ENCODE results near the gene GTPBP3. TPM values are rescaled to one million over a fixed set of nuclear protein-coding genes. Genes with fewer than 3 reads are reported as not detected.

GTPBP3 gene
- total and polyA plus RNA-seq, 2 of the 8 experiments (the other 6 are each of a cell fraction or from before 2014, with no cell fraction given), result 30.4 to 56.0 TPM

- no peak overlapping the region for H3K18ac ChIP-seq (ENCODE audit: extremely low read depth, low read length)
- no peak overlapping the region; a peak in 1 of 4 replicates for H3K4me2 ChIP-seq (ENCODE audit: insufficient read depth in 1 of 2, low read depth in 2 of 2, low read length in 2 of 2)
- no peak overlapping the region for H4K8ac ChIP-seq (ENCODE audit: extremely low read depth, insufficient read depth, low read length)
- H4K20me1 ChIP-seq (replicated peaks in 1 of 2; ENCODE audit: control insufficient read depth in 1 of 2, insufficient read depth in 2 of 2, low read length in 2 of 2), result peaks cover 1 to 8% of the 10 kb centered on the region in 2 experiments
- H4K91ac ChIP-seq (replicated peaks; ENCODE audit: insufficient read length, low read length), result no peak overlapping the region
- DNase-seq (ENCODE audit: low read depth in 1 of 2, low spot score in 2 of 2), result no peak
- H3K9me3 ChIP-seq (ENCODE audit: insufficient read depth in 2 of 2, low read depth in 1 of 2, low read length in 1 of 2), result peaks cover 0 to 3% of the 10 kb centered on the region in 2 experiments; a peak in 1 of 4 replicates
- peaks cover 3% of the 10 kb centered on the region; the same call in 1 of the 2 replicates for H3K23me2 ChIP-seq (ENCODE audit: low read depth, low read length)
- no peak overlapping the region for H3K56ac ChIP-seq (replicated peaks; ENCODE audit: insufficient read length, low read depth, low read length)
- H3K79me1 ChIP-seq (ENCODE audit: low read depth, low read length), result peaks cover 4% of the 10 kb centered on the region
- H3K27me3 ChIP-seq (replicated peaks in 1 of 4; ENCODE audit: control insufficient read depth in 3 of 4, extremely low read depth in 1 of 4, insufficient read depth in 3 of 4, low read length in 3 of 4), result no peaks in the 10 kb centered on the region
- peaks cover 12 to 21% (median 14%) of the 10 kb centered on the region in 4 experiments for H3K4me1 ChIP-seq (replicated peaks in 1 of 4; ENCODE audit: control insufficient read depth in 3 of 4, insufficient read depth in 4 of 4, low read length in 3 of 4)
- no peak overlapping the region for H2BK5ac ChIP-seq (ENCODE audit: low read depth, low read length)
- no peak overlapping the region for H3K27ac ChIP-seq (ENCODE audit: low read depth, low read length)
- no peak overlapping the region for H4K5ac ChIP-seq (ENCODE audit: insufficient read length, low read depth, low read length)
- H2BK120ac ChIP-seq (replicated peaks; ENCODE audit: low read depth, low read length), result no peak overlapping the region
- no peak overlapping the region for H2BK20ac ChIP-seq (ENCODE audit: low read length)
- H2BK12ac ChIP-seq (ENCODE audit: low read depth, low read length), result peak overlapping the region; percentile 63; the same call in 1 of the 2 replicates
- H3K23ac ChIP-seq (ENCODE audit: insufficient read length), result no peak overlapping the region
- H2AFZ ChIP-seq (ENCODE audit: low read length), result no peak overlapping the region
- peaks cover 0 to 19% (median 7%) of the 10 kb centered on the region in 4 experiments; a peak in 5 of 8 replicates for H3K36me3 ChIP-seq (ENCODE audit: control insufficient read depth in 2 of 4, insufficient read depth in 4 of 4, low read length in 3 of 4)
- CTCF ChIA-PET (ENCODE audit: partially characterized antibody), result no interaction called here
- POLR2A ChIA-PET (ENCODE audit: partially characterized antibody), result interaction anchor here (0.7 to 1.1 kb wide), 3 partner anchors 9 to 27 kb away, joined by 3 read pairs; partner anchors contain the start of gene ANKLE1
- H2AK5ac ChIP-seq (ENCODE audit: low read depth, low read length), result no peak overlapping the region
- no peak overlapping the region for H3K4me3 ChIP-seq (ENCODE audit: extremely low read depth in 1 of 4, insufficient read depth in 2 of 4, low read depth in 3 of 4, low read length in 4 of 4)
- H3K79me2 ChIP-seq (ENCODE audit: control insufficient read depth in 1 of 2, insufficient read depth in 2 of 2, low read length in 2 of 2), result no peaks in the 10 kb centered on the region; a peak in 1 of 4 replicates
- 96% methylated on average over 51 of the region's 51 CpGs; no CpG with 5 or more reads in 1 of the 2 experiments for WGBS, 2 experiments (ENCODE audit: extremely low coverage in 1 of 2, insufficient coverage in 1 of 2, insufficient read length in 1 of 2, insufficient replicate concordance in 2 of 2, low coverage in 1 of 2, low lambda C conversion rate in 2 of 2, missing lambda C conversion rate in 1 of 2)
- no peak overlapping the region for H3K14ac ChIP-seq (ENCODE audit: insufficient read length)
- no peak overlapping the region for H3K4ac ChIP-seq (replicated peaks; ENCODE audit: insufficient read length, low read depth, low read length)
- H3K9ac ChIP-seq (replicated peaks in 1 of 4; ENCODE audit: extremely low read depth in 1 of 4, low read depth in 3 of 4, low read length in 3 of 4), result no peak overlapping the region
- no peak for FAIRE-seq
- no peak overlapping the region for H2BK15ac ChIP-seq (ENCODE audit: low read length)
- TF ChIP-seq SAP30 (IDR thresholded peaks at IDR 0.05; ENCODE audit: insufficient read depth, insufficient replicate concordance, low read length), result no peak
- no peak for TF ChIP-seq CBX8 (IDR thresholded peaks at IDR 0.05; ENCODE audit: borderline replicate concordance, low read depth, low read length)
- TF ChIP-seq EZH2 (IDR thresholded peaks at IDR 0.05; ENCODE audit: low read depth, low read length, severe bottlenecking), result no peak
- TF ChIP-seq ATF2 (IDR thresholded peaks at IDR 0.05; ENCODE audit: low read length), result no peak
- no peak for TF ChIP-seq PHF8 (conservative IDR thresholded peaks at IDR 0.05; ENCODE audit: low read depth, low read length)
- TF ChIP-seq TAF1 (IDR thresholded peaks at IDR 0.05; ENCODE audit: low read depth, low read length), result no peak
- TF ChIP-seq NANOG (IDR thresholded peaks at IDR 0.05; ENCODE audit: insufficient read depth, low read depth, low read length, poor library complexity, severe bottlenecking), result no peak
- TF ChIP-seq SIX5 (IDR thresholded peaks at IDR 0.05; ENCODE audit: low read depth, low read length), result no peak
- no peak for TF ChIP-seq SIRT6 (IDR thresholded peaks at IDR 0.05; ENCODE audit: low read length)
- TF ChIP-seq, protein P1, sequence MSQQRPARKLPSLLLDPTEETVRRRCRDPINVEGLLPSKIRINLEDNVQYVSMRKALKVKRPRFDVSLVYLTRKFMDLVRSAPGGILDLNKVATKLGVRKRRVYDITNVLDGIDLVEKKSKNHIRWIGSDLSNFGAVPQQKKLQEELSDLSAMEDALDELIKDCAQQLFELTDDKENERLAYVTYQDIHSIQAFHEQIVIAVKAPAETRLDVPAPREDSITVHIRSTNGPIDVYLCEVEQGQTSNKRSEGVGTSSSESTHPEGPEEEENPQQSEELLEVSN (IDR thresholded peaks at IDR 0.05), result no peak
Observed at GRCh38 chr19:17300992-17301619, 36.2 kb upstream of the GTPBP3 start.
